Measurements from ENCODE around the gene TMEM200C.
A peak's percentile ranks its signal among the peaks of the same experiment; 100 is the strongest.

TMEM200C gene

GRCh38 chr18:5914951-5915350 lies 19.6 kb upstream of the TMEM200C start:
- no peak overlapping the region for H3K27ac ChIP-seq
- no peak overlapping the region for H3K4me3 ChIP-seq (ENCODE audit: low read depth, low read length)
- no peak for DNase-seq
- no peaks in the 10 kb centered on the region for H3K36me3 ChIP-seq (replicated peaks)
- no peak for TF ChIP-seq CTCF (IDR thresholded peaks at IDR 0.05; ENCODE audit: low read depth, low read length, missing control alignments)
- H3K27me3 ChIP-seq (replicated peaks) = no peaks in the 10 kb centered on the region
- in situ Hi-C loops (cut with HindIII; ENCODE audit: low pct_ligation_motif_present, low sequenced_read_pairs) = no loop called here

GRCh38 chr18:5914016-5914415 lies 18.7 kb upstream of the TMEM200C start:
- in situ Hi-C loops (cut with HindIII; ENCODE audit: low pct_ligation_motif_present, low sequenced_read_pairs) = no loop called here
- no peak for TF ChIP-seq CTCF (IDR thresholded peaks at IDR 0.05; ENCODE audit: low read depth, low read length, missing control alignments)

GRCh38 chr18:5912566-5912965 lies 17.2 kb upstream of the TMEM200C start:
- Histone ChIP-seq H3K27me3 (replicated peaks) (no peaks in the 10 kb centered on the region), H3K4me3 (ENCODE audit: low read depth, low read length) (no peak overlapping the region), H3K36me3 (replicated peaks) (no peaks in the 10 kb centered on the region), H3K27ac (no peak overlapping the region)
- in situ Hi-C loops (cut with HindIII; ENCODE audit: low pct_ligation_motif_present, low sequenced_read_pairs) = no loop called here
- DNase-seq = no peak
- no peak for TF ChIP-seq CTCF (IDR thresholded peaks at IDR 0.05; ENCODE audit: low read depth, low read length, missing control alignments)

More at GRCh38 chr18:5914016-5914415, 18.7 kb upstream of the TMEM200C start:
- peak; percentile 6 for DNase-seq
- Histone ChIP-seq H3K27me3 (replicated peaks) (no peaks in the 10 kb centered on the region), H3K4me3 (ENCODE audit: low read depth, low read length) (no peak overlapping the region), H3K27ac (no peak overlapping the region), H3K36me3 (replicated peaks) (no peaks in the 10 kb centered on the region)

GRCh38 chr18:5909125-5909524 lies 13.8 kb upstream of the TMEM200C start:
- no peak for TF ChIP-seq CTCF (IDR thresholded peaks at IDR 0.05; ENCODE audit: low read depth, low read length, missing control alignments)
- no peak for DNase-seq
- in situ Hi-C loops (cut with HindIII; ENCODE audit: low pct_ligation_motif_present, low sequenced_read_pairs) = no loop called here
- Histone ChIP-seq H3K36me3 (replicated peaks) (no peaks in the 10 kb centered on the region), H3K4me3 (ENCODE audit: low read depth, low read length) (no peak overlapping the region), H3K27ac (no peak overlapping the region), H3K27me3 (replicated peaks) (no peaks in the 10 kb centered on the region)

- no peak for DNase-seq
- no peak for TF ChIP-seq CTCF (IDR thresholded peaks at IDR 0.05; ENCODE audit: low read depth, low read length, missing control alignments)
- Histone ChIP-seq H3K27me3 (replicated peaks) (no peaks in the 10 kb centered on the region), H3K36me3 (replicated peaks) (no peaks in the 10 kb centered on the region), H3K27ac (no peak overlapping the region), H3K4me3 (ENCODE audit: low read depth, low read length) (no peak overlapping the region)
- in situ Hi-C loops (cut with HindIII; ENCODE audit: low pct_ligation_motif_present, low sequenced_read_pairs) = no loop called here
These were observed 8.1 kb upstream of the TMEM200C start for GRCh38 chr18:5903386-5903785.

GRCh38 chr18:5900262-5900661 lies 4.9 kb upstream of the TMEM200C start:
- Histone ChIP-seq H3K27ac (no peak overlapping the region), H3K4me3 (ENCODE audit: low read depth, low read length) (no peak overlapping the region), H3K27me3 (replicated peaks) (peaks cover 8% of the 10 kb centered on the region), H3K36me3 (replicated peaks) (no peaks in the 10 kb centered on the region)
- no peak for TF ChIP-seq CTCF (IDR thresholded peaks at IDR 0.05; ENCODE audit: low read depth, low read length, missing control alignments)
- no peak for DNase-seq
- in situ Hi-C loops (cut with HindIII; ENCODE audit: low pct_ligation_motif_present, low sequenced_read_pairs) = no loop called here
